Measurements from ENCODE around the gene CUX1. TPM values are rescaled to one million over a fixed set of nuclear protein-coding genes. Genes with fewer than 3 reads are reported as not detected.

Gene CUX1
- total RNA-seq, 1 donor from 2014 or later, result 50.6 TPM

DNA sequence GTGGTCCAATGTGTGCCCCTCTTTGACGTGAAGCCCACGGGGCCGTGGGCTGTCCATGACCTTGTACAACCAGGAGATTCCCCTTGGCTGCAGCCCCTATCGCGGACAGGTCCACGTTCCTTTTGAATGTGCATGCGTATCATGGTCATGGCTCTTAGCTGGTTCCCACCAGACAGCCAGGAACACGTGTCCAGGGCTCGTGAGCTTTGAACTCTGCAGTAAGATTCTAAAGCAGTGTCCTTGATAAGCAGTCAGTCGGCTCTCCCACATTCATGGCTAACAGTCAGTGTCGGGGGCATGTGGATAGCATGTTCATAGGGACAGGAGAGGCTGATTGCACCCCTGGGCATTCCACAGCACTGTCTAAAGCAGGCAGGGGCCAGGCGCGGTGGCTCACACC is 393.4 kb downstream of the CUX1 start:
- Mint-ChIP-seq H3K4me1 (ENCODE audit: low read depth, unreplicated experiment) (no peaks in the 10 kb centered on the region), H3K9me3 (ENCODE audit: unreplicated experiment) (no peaks in the 10 kb centered on the region), H3K27ac (ENCODE audit: unreplicated experiment) (no peak overlapping the region), H3K27me3 (ENCODE audit: low read depth, unreplicated experiment) (no peaks in the 10 kb centered on the region), H3K4me3 (ENCODE audit: unreplicated experiment) (no peak overlapping the region), H3K36me3 (ENCODE audit: low read depth, unreplicated experiment) (peaks cover 11% of the 10 kb centered on the region)
- H3K9me3 ChIP-seq (ENCODE audit: insufficient read depth, low read depth, low read length), result no peaks in the 10 kb centered on the region
- no peak overlapping the region for H3K4me2 ChIP-seq (ENCODE audit: low read length)
- no peaks in the 10 kb centered on the region for H3K4me1 ChIP-seq (ENCODE audit: insufficient read depth, low read length)
- DNase-seq (ENCODE audit: low read depth) (no peak), FAIRE-seq (no peak)
- H3K27ac ChIP-seq (ENCODE audit: low read depth, low read length), result no peak overlapping the region
- H3K36me3 ChIP-seq (ENCODE audit: insufficient read depth, low read length), result peaks cover 2% of the 10 kb centered on the region
- no peaks in the 10 kb centered on the region for H3K79me2 ChIP-seq (ENCODE audit: insufficient read depth, low read length)
- H3K9ac ChIP-seq (ENCODE audit: low read length), result no peak overlapping the region
- H3K4me3 ChIP-seq (ENCODE audit: insufficient read depth, low read depth, low read length), result no peak overlapping the region
- no peaks in the 10 kb centered on the region for H3K27me3 ChIP-seq (ENCODE audit: insufficient read depth, low read length)
- TF ChIP-seq EZH2 (IDR thresholded peaks at IDR 0.05; ENCODE audit: insufficient read depth, low read length), result no peak
- no peak for TF ChIP-seq CTCF (IDR thresholded peaks at IDR 0.05; ENCODE audit: insufficient read depth, low read depth, low read length)
- H4K20me1 ChIP-seq (ENCODE audit: insufficient read depth, low read length), result no peaks in the 10 kb centered on the region
- no peak overlapping the region for H2AFZ ChIP-seq (ENCODE audit: low read depth, low read length)

GRCh38 chr7:102211590-102212550 is 394.4 kb downstream of the CUX1 start:
- Mint-ChIP-seq H3K4me1 (ENCODE audit: low read depth, unreplicated experiment) (no peaks in the 10 kb centered on the region), H3K4me3 (ENCODE audit: unreplicated experiment) (no peak overlapping the region), H3K9me3 (ENCODE audit: unreplicated experiment) (no peaks in the 10 kb centered on the region), H3K27ac (ENCODE audit: unreplicated experiment) (no peak overlapping the region), H3K27me3 (ENCODE audit: low read depth, unreplicated experiment) (no peaks in the 10 kb centered on the region), H3K36me3 (ENCODE audit: low read depth, unreplicated experiment) (peaks cover 10% of the 10 kb centered on the region)
- no peak overlapping the region for H3K9ac ChIP-seq (ENCODE audit: low read length)
- H3K27me3 ChIP-seq (ENCODE audit: insufficient read depth, low read length), result no peaks in the 10 kb centered on the region
- no peaks in the 10 kb centered on the region for H3K9me3 ChIP-seq (ENCODE audit: insufficient read depth, low read depth, low read length)
- FAIRE-seq (no peak), DNase-seq (ENCODE audit: low read depth) (no peak)
- H3K79me2 ChIP-seq (ENCODE audit: insufficient read depth, low read length), result no peaks in the 10 kb centered on the region
- H3K36me3 ChIP-seq (ENCODE audit: insufficient read depth, low read length), result peaks cover 2% of the 10 kb centered on the region
- no peak overlapping the region for H3K4me2 ChIP-seq (ENCODE audit: low read length)
- no peak overlapping the region for H3K27ac ChIP-seq (ENCODE audit: low read depth, low read length)
- H2AFZ ChIP-seq (ENCODE audit: low read depth, low read length), result no peak overlapping the region
- TF ChIP-seq CTCF (IDR thresholded peaks at IDR 0.05; ENCODE audit: insufficient read depth, low read depth, low read length), result no peak
- no peak for TF ChIP-seq EZH2 (IDR thresholded peaks at IDR 0.05; ENCODE audit: insufficient read depth, low read length)
- no peak overlapping the region for H3K4me3 ChIP-seq (ENCODE audit: insufficient read depth, low read depth, low read length)
- no peaks in the 10 kb centered on the region for H4K20me1 ChIP-seq (ENCODE audit: insufficient read depth, low read length)
- no peaks in the 10 kb centered on the region for H3K4me1 ChIP-seq (ENCODE audit: insufficient read depth, low read length)

Data from astrocyte (in vitro differentiated cells and primary cell).